ENCODE results near the gene HOXA2.

DNA sequence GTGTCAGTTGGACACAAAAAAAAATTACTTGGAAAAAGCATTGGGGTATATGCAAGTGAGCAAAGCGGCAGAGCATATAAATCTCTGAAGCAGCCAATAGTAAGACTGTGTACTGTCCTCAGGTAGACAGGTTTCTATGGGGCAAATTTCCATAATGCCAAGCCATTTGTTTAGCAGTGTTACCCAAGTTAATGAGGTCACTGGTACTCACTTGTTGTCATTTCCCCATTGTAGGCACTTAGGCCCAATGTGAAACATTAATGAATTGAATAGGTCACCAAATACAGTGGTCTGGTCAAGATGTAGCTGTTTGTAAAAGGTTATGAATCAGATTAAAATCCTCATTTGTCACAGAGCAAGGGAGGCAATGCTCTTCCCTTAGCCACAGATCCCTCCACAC is 34.2 kb downstream of the HOXA2 start:
- TF ChIP-seq, protein P1, sequence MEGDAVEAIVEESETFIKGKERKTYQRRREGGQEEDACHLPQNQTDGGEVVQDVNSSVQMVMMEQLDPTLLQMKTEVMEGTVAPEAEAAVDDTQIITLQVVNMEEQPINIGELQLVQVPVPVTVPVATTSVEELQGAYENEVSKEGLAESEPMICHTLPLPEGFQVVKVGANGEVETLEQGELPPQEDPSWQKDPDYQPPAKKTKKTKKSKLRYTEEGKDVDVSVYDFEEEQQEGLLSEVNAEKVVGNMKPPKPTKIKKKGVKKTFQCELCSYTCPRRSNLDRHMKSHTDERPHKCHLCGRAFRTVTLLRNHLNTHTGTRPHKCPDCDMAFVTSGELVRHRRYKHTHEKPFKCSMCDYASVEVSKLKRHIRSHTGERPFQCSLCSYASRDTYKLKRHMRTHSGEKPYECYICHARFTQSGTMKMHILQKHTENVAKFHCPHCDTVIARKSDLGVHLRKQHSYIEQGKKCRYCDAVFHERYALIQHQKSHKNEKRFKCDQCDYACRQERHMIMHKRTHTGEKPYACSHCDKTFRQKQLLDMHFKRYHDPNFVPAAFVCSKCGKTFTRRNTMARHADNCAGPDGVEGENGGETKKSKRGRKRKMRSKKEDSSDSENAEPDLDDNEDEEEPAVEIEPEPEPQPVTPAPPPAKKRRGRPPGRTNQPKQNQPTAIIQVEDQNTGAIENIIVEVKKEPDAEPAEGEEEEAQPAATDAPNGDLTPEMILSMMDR (IDR thresholded peaks at IDR 0.05), result no peak
- no peak for TF ChIP-seq POLR2A (IDR thresholded peaks at IDR 0.05)

All from Peyer's patch (tissue), 4 donors.